H1 (cell line): ENCODE data around the gene UBB. TPM values are rescaled to one million over a fixed set of nuclear protein-coding genes. Genes with fewer than 3 reads are reported as not detected.

Experiments used
- ASH2L ChIP-seq: fragments of 200-600, 300-600 bp; sonication (generic); IDR thresholded peaks from one replicate; pipeline ENCODE4 v1.7.1; 2017; ENCODE audit warnings: low read length
- BCL11A ChIP-seq, 2 experiments: IDR thresholded peaks; one replicate each; pipeline ENCODE4 v1.6.1; 2011; ENCODE audit warnings: low read depth in 2 of 2, low read length in 2 of 2, mild to moderate bottlenecking in 2 of 2
- BRCA1 ChIP-seq: IDR thresholded peaks from 2 replicates; pipeline ENCODE4 v1.6.1; 2012; ENCODE audit warnings: low read depth, low read length, improper control_type of control experiment
- CTBP2 ChIP-seq: IDR thresholded peaks from 2 replicates; pipeline ENCODE4 v1.7.0; 2011; ENCODE audit warnings: borderline replicate concordance, mild to moderate bottlenecking, moderate library complexity, mixed read lengths, low read length; ENCODE audit not compliant: insufficient read depth, insufficient read length
- CTCF ChIP-seq, 3 experiments: IDR thresholded peaks; 1 replicate in 2 of 3; 2 replicates in 1 of 3; pipeline versions ENCODE4 v1.5.1 to v1.6.1; 2011; ENCODE audit warnings: low read length in 3 of 3, mild to moderate bottlenecking in 3 of 3, inconsistent platforms in 2 of 3, low read depth in 1 of 3, moderate library complexity in 1 of 3; ENCODE audit not compliant: insufficient read depth in 1 of 3; ENCODE audit errors: control extremely low read depth in 1 of 3
- E2F6 ChIP-seq: IDR thresholded peaks from 2 replicates; pipeline ENCODE4 v1.6.1; 2012; ENCODE audit warnings: inconsistent platforms
- GTF2F1 ChIP-seq: IDR thresholded peaks from 2 replicates; pipeline ENCODE4 v1.6.1; 2012; ENCODE audit warnings: low read depth, low read length, improper control_type of control experiment, borderline replicate concordance
- HDAC2 ChIP-seq, 2 experiments: fragments of 300-600 bp in 1 of 2; sonication (generic) in 1 of 2; IDR thresholded peaks; 2 replicates each; pipeline ENCODE4 v1.6.1; 2011 to 2012; ENCODE audit warnings: low read depth in 2 of 2, low read length in 2 of 2, mild to moderate bottlenecking in 2 of 2, moderate library complexity in 2 of 2, borderline replicate concordance in 1 of 2, inconsistent platforms in 1 of 2
- POLR2AphosphoS5 ChIP-seq: IDR thresholded peaks from 2 replicates; pipeline ENCODE4 v1.6.1; 2011; ENCODE audit warnings: low read depth, low read length
- RAD21 ChIP-seq, 2 experiments: IDR thresholded peaks in 1 of 2; conservative IDR thresholded peaks in 1 of 2; 2 replicates each; pipeline ENCODE4 v1.6.1; 2011; ENCODE audit warnings: low read depth in 2 of 2, low read length in 2 of 2, improper control_type of control experiment in 1 of 2, inconsistent platforms in 1 of 2, mild to moderate bottlenecking in 1 of 2, moderate library complexity in 1 of 2
- TAF7 ChIP-seq: optimal IDR thresholded peaks from 2 replicates; pipeline ENCODE3; 2011; ENCODE audit warnings: low read depth, mild to moderate bottlenecking, inconsistent platforms, low read length, moderate library complexity, borderline replicate concordance
- polyA plus RNA-seq, 7 experiments: library from polyadenylated mRNA; depleted of rRNA in 3 of 7; stranded (reverse) in 5 of 7; unstranded in 2 of 7; fragments of >200 nt in 5 of 7; fragments of 200-250 nt in 2 of 7; gene quantifications; 1 replicate in 5 of 7; 2 replicates in 1 of 7; 4 replicates in 1 of 7; pipeline versions ENCODE4 v1.2.1 to v1.2.3, GENCODE V29; 2011 to 2013; ENCODE audit warnings: missing spikeins in 2 of 7, mixed read lengths in 2 of 7
- total RNA-seq: library from RNA; stranded (reverse); fragmentation: NEBNext Ultra II Directional; extraction: Animal tissue kit (Norgen Biotek cat#: 25700); gene quantifications from 2 replicates; pipeline ENCODE4 v1.2.1, GENCODE V29; 2021

The UBB gene
- total and polyA plus RNA-seq, 2 of the 8 experiments (the other 6 are each of a cell fraction or from before 2014, with no cell fraction given), result 1,597 to 1,605 TPM

DNA sequence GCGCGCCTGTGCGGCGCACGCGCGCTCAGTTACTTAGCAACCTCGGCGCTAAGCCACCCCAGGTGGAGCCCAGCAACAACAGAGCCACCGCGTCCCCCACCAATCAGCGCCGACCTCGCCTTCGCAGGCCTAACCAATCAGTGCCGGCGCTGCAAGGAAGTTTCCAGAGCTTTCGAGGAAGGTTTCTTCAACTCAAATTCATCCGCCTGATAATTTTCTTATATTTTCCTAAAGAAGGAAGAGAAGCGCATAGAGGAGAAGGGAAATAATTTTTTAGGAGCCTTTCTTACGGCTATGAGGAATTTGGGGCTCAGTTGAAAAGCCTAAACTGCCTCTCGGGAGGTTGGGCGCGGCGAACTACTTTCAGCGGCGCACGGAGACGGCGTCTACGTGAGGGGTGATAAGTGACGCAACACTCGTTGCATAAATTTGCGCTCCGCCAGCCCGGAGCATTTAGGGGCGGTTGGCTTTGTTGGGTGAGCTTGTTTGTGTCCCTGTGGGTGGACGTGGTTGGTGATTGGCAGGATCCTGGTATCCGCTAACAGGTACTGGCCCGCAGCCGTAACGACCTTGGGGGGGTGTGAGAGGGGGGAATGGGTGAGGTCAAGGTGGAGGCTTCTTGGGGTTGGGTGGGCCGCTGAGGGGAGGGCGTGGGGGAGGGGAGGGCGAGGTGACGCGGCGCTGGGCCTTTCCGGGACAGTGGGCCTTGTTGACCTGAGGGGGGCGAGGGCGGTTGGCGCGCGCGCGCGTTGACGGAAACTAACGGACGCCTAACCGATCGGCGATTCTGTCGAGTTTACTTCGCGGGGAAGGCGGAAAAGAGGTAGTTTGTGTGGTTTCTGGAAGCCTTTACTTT lies at the start of gene UBB (continued):
- peak; percentile 94 for TF ChIP-seq TAF7
- TF ChIP-seq BRCA1, result no peak
- TF ChIP-seq ASH2L, result peak; percentile 99
- peak; percentile 90 for TF ChIP-seq GTF2F1
- peak; percentile 45; the same call in 1 of the 2 replicates for TF ChIP-seq E2F6
- TF ChIP-seq CTBP2, result no peak
- TF ChIP-seq POLR2AphosphoS5, result peak; percentile 99
- peak in 1 of 3 experiments; percentile 14; a peak in 1 of 4 replicates for TF ChIP-seq CTCF (IDR thresholded peaks at IDR 0.05; ENCODE audit: control extremely low read depth in 1 of 3, insufficient read depth in 1 of 3, low read depth in 1 of 3, low read length in 3 of 3)
- TF ChIP-seq HDAC2 (IDR thresholded peaks at IDR 0.05; ENCODE audit: borderline replicate concordance in 1 of 2, low read depth in 2 of 2, low read length in 2 of 2), result no peak; a peak in 1 of 4 replicates
- TF ChIP-seq BCL11A (IDR thresholded peaks at IDR 0.05; ENCODE audit: low read depth in 2 of 2, low read length in 2 of 2), result no peak
- TF ChIP-seq RAD21 (IDR thresholded peaks at IDR 0.05 in 1 of 2, conservative IDR thresholded peaks at IDR 0.05 in 1 of 2; ENCODE audit: low read depth in 2 of 2, low read length in 2 of 2), result no peak; a peak in 1 of 4 replicates
